Stimulated activated CD8-positive, alpha-beta memory T cell treated with anti-CD3 and anti-CD28 coated beads, Interleukin-7, amount 100 ng/mL, for 4 hours (primary cell): ENCODE results near the gene STARD3.

Experiments
- DNase-seq, 2 donors: peaks; one replicate each; pipeline ENCODE4 v3.0.0-alpha.2; 2020; ENCODE audit warnings: low read depth in 2 of 2

STARD3 gene

DNA sequence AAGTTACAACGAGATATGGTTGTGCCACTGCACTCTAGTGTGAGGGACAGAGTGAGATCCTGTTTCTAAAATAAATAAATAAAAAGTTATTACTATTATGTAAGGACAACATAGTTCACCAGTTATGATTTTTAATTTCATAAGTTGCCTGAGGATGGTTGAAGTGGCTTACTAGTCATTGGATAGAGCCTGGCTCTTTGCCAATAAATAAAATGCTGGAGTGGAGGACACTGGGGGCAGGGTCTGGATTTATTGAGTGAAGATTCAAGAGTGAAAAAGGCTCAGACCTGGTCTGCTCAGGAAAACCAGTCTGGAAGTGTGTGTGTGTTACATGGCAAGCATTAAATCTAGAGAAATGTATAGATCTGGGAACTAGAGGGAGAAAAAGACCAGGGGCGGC lies 2.1 kb downstream of the STARD3 start:
- DNase-seq: no peak

DNA sequence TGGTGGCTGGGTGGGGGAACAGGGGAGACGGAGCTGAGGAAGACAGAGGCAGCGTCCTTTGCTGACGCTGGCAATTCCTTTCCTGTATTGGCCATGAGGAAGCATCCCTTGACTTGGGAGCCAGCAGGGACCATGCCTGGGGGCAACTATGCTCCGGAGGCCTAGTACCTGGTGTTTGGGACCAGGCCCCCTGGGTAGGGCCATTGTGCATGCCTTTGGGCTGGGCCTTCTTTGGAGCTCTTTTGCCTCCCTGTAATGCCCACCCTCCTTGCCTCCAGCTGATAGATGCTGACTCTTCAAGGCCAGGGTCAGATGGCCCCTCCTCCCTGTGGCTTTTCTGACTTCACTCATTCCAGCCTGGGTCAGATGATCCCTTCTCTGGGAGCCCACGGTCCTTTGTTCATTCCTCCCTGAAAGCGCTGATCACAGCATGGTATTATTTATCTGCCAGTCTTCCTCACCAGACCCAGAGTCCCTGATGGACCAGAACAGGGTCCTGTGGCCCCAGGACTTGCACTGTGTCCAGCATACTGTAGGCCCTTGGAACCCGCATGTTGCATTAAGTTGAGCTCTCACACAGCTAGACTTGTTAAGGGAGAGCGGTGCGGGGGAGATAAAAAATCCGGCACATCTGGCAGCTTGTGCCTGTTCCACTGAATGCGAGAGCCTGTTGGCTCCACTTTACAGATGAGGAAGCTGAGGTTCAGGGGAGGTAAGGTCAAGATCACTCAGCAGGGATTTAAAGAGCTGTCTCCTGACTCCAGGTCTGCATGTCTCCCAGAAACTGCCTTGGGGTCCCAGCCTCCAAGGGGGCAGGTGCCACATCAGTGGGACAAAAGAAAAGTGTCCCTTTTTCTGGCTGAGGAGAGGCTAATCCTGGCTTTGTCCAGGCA lies 2.9 kb downstream of the STARD3 start:
- DNase-seq: no peak

DNA sequence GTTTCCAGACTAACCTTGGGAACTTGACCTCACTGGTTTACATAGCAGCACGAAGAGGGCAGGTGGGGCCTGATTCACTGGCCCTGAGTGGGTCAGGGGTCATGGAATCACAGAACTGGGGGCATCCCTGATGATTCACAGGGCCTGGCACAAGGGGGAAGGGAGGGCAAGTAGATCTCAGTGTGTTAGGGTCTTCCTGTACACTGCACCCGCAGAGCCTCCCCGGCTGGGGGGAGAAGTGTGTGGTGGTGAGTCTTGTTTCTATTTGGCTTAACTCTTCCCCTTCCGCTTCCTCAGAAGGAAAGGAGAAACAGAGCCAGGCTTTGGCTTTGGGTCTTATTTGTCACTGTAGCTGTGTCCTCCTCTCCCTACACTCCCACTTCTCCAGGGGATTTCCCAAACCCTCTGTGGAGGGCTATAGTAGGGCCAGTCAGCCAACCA lies 3.7 kb downstream of the STARD3 start:
- DNase-seq: no peak

DNA sequence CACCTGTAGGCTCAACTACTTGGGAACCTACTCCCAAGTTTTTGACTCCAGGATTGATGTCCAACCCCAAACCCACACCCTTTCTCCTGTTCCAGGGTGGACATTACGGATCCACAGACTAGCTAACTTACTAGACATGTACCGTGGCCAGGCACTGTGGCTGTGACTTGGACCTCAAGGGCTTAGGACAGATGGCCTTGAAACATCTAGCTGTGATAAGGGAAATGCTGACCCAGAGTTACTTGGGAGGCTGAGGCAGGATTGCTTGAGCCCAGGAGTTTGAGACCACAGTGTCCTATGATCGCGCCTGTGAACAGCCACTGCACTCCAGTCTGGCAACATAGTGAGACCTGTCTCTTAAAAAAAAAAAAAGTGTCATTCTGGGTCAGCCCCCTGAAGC lies 4.2 kb downstream of the STARD3 start:
- no peak for DNase-seq

DNA sequence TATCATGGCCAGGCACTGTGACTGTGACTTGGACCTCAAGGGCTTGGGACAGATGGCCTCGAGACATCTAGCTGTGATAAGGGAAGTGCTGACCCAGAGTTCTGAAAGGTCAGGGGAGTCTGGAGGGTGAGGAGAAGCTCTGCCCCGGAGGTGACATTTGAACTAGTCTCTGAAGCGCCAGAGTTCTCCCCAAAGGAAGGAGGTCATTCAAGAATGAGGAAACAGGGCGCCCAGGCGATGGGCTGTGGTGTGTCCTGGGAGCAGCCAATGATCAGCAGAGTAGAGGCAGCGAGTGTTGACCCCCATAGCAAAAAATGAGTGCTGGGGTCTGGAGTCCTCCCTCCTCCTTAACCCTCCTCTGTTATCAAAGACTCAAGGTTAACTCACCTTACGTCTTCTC lies 4.9 kb downstream of the STARD3 start:
- no peak for DNase-seq

DNA sequence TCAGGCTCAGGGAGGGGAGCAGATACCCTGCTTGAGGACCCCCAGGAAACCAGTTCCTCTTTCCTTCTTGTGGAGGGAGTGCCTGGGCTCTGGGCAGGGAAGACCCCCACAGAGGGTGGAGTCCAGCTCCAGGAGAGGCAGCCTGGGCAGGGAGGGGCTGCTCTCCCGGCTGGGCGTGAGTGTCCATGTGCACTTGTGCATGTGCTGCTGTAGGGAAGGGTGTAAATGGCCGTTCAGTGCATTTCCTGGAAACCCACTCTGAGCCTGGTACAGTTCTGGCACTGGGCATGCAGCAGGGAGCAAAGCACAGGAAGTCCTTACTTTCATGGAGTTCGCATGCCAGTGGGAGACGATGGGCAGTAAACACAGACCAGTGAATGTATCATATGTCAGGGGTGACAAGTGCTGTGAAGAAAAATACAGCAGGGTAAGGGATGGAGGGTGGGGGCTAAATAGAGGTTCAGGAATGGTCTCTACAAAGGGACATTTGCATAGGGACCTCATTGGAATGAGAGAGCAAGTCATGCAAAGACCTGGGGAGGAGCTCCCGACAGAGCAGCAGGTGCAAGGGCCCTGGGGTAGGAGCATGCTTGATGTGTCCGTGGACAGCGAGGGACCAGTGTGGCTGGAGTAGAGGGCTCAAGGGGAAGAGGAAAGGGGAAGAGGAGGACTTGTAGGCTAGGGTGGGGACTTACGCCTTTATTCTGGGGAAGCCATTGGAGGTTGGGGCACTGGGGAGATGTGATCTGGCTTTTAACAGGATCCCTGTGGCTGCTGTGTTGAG lies 5.5 kb downstream of the STARD3 start:
- DNase-seq: no peak

DNA sequence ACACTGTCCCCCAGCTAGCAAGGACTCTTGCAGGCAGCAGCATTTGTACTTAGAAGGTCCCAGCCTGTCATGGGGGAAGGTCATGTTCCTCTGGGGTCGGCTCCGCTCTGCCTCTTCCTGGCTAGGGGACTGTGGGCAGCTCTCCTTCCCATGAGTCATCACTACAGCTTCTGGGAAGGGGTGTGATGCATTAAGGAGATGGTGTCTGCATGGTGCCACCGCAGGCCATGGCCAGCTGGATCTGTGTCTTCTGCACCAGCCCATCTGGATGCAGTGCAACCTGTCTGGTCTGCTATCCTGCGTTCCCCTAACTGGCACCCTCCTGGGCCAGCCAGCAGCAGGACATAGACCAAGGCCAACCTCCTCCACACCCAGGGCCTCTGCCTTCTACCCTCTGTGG lies 6.3 kb downstream of the STARD3 start:
- no peak for DNase-seq

DNA sequence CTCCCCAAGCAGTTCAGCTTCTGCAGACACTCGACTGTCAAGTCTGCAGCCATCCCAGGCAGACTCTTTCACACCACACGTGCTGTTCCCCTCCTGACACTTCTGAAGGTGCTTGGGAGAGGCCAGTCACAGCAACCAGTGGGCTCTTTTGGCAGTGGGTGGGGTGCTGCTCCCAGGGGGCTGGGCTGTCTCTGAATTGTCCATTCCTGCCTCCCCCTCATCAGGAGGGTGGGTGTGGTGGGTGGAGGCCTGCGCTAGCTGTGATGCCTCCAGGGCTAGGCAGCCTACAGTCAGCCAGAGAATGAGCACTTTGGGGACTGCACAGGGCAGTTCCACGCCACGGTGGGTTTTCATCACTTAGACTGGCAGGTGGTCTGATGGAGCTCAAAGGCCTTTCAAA lies 10.3 kb downstream of the STARD3 start:
- no peak for DNase-seq

DNA sequence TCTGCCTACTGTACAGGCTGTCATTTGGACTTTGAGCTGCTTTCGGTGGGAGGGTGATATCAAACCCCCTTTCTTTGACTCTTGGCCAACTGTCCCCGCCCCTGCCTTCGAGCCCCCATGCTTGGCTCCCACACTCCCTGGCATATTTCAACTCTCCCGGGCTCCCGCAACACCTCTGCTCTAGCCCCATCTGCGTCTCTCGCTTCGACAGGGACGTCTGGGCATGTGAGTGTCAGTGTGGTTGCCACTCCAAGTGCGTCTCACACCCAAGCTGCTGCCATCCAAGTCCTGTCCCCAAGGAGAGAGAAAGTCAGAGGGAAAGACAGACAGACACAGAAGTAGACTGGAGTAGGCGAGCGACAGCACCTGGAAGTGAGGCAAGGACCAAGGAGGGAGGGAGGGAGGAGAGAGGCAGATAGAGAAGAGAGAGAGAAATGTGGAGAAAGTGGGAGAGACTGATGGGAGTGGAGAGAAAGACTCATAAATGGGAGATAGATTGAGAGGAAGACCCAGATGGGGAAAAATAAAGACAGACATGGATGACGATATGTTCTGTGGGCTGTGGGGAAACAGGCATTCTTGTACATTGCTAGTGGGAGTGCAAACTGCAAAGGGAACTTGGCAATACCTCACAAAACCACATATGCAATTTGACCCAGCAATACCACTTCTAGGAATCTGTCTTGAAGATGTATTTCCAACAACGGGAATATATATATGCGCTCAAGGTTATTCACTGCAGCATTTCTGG lies 11.8 kb downstream of the STARD3 start:
- DNase-seq: no peak

DNA sequence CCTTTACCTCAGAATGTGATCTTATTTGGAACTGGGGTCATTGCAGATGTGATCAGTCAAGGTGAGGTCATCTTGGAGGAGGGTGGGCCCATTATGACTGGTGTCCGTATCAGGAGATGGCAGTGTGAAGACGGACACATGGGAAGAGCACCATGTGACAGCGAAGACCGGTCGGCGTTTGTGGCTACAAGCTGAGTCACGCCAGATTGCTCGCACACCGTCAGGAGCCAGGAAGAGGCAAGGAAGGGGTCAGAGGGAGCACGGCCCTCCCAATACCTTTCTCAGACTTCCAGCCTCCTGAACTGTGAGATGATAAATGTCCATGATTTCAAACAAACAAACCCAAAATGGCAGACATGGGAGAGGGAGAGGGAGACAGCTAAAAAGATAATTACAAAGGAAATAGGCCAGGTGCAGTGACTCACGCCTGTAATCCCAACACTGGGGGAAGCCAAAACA lies 13.2 kb downstream of the STARD3 start:
- DNase-seq: no peak

DNA sequence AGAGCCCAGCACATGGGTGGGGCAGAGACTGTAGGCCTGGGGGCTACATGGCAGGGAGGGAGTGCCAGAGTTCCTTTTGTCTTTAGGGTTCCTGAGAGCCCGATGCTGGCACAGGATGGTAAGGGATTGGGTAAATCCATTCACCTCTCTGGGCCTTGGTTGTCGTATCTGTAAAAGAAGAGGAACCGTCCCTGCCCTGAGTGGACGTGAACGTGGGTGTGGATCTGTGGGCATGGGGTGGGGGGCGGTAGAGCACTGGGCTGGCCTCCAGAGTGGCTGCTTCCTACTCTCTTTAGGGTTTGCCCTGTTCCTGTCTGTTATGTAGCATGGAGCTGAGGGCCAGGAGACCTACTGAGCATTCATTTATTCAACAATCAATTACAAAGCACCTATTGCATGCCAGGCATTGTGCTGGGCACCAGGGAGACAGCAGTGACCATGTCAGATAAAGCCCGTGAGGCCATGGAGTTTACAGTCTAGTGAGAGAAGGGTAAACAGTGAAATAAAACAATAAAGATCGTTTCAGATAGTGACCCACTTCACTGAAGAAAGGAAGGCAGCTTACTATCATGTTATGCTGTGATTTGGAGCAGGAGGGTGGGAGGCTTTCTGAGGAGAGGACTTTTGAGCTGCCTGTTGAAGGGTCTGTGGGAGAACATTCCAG lies 15.1 kb downstream of the STARD3 start:
- DNase-seq: no peak

DNA sequence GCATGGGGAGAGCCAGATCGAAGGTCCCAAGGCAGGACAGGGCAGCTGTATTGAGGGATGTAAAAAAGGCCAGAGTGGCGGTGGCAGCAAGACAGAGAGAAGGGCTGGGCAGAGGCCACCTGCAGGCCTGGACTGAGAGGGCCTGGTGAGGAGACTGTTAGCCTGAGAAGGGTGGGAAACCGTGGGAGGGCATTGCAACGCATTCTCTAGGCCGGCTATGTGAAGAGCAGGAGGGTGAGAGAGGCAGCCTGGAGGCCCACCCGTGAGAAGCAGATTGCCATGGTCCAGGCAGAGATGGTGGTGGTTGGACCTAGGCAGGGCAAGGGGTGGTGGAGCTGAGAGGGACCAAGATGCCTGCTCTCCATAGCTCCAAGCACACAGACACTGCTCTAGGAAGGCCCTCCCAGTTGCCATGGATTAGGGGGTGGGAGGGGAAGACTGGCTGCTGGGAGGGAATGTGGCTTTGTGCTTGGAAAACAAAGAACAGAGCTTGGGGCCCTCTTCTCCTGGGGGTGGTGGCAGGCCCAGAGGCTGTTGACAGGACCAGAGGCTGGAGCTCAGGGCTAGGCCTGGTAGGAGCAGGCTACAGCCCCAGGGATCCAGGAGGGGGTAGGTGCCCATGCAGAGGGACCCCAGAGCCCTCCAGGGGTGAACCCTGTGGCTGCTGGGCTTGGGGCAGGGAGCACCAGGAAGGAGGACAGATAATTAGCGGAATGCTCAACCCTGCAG lies 15.8 kb downstream of the STARD3 start:
- DNase-seq: no peak

DNA sequence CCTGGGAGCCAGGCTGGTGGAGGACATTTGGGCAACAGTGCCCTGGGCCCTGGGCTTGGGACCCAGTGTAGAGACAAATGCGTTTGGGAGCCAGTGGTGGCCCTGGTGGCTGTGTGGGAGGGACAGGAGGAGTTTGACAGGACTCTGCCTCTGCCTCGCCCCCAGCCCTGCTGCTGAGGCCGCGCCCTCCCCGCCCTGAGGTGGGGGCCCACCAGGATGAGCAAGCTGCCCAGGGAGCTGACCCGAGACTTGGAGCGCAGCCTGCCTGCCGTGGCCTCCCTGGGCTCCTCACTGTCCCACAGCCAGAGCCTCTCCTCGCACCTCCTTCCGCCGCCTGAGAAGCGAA lies 16.3 kb downstream of the STARD3 start:
- no peak for DNase-seq

DNA sequence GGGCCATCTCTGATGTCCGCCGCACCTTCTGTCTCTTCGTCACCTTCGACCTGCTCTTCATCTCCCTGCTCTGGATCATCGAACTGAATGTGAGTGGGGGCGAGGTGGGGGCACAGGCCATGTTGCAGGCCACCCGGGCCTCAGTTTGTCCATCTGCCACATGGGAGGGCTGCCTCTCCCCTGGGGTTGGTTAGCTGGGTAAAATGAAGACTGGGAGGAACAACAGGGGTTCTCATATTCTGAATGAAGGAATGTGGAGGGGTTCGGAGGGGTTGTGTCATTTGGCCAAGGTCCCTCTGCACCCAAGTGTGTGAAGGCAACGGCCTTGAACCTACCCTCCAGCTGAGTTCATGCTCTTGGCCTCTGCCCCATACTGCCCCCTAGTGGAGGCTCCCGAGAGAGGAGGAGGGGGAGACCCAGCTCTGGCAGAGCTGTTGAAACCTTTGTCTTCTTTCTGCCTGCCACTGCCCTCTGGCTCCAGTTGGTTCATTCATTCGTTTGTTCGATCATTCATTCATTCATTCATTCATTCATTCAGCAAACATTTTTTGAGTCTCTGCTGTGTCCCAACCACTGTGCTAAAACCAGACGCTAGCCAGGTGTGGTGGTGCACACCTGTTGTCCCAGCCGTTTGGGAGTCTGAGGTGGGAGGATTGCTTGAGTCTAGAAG lies 16.9 kb downstream of the STARD3 start:
- peak; percentile 43 to 60 for DNase-seq

DNA sequence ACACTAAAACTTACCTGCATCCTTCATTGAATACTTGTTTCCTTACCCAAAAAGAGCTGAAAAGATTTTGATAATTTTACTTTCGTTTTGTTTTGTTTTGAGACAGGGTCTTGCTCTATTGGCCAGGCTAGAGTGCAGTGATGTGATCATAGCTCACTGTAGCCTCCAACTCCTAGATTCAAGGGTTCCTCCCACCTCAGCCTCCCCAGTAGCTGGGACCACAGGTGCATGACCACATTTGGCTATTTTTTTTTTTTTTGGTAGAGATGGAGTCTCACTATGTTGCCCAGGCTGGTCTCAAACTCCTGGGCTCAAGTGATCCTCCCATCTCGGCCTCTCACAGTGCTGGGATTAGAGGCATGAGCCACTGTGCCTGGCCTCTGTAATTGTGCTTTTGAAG lies 18.2 kb downstream of the STARD3 start:
- no peak for DNase-seq

DNA sequence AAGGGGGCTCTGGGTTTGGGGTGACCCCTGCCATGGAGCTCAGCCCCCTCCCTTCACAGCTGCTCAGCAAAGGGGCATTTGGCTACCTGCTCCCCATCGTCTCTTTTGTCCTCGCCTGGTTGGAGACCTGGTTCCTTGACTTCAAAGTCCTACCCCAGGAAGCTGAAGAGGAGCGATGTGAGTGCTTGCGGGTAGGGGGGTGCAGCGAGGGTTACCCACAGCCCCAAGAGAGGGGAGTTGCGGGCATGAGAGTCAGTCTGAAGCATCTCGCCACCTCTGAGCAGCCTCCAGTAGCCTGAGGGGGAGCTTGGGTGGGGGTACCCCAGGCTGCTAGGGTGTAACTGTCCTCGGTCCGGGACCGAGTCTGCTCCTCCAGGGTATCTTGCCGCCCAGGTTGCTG lies 21.4 kb downstream of the STARD3 start:
- DNase-seq: no peak

DNA sequence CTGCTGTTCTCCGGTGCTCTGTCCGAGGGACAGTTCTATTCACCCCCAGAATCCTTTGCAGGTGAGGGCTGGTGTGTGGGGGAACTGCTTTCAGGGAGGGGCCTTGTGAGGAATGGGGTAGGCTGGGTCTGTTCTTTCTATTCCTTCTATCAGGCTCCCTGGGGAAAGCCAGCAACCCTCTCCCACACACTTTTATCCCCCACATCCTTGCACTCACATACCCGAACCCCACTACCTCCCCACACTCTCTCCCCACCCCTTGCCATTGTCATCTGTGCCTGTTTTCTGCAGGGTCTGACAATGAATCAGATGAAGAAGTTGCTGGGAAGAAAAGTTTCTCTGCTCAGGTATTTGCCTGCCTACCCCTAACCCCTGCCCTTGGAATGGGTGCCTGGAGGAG lies 21.8 kb downstream of the STARD3 start:
- no peak for DNase-seq

DNA sequence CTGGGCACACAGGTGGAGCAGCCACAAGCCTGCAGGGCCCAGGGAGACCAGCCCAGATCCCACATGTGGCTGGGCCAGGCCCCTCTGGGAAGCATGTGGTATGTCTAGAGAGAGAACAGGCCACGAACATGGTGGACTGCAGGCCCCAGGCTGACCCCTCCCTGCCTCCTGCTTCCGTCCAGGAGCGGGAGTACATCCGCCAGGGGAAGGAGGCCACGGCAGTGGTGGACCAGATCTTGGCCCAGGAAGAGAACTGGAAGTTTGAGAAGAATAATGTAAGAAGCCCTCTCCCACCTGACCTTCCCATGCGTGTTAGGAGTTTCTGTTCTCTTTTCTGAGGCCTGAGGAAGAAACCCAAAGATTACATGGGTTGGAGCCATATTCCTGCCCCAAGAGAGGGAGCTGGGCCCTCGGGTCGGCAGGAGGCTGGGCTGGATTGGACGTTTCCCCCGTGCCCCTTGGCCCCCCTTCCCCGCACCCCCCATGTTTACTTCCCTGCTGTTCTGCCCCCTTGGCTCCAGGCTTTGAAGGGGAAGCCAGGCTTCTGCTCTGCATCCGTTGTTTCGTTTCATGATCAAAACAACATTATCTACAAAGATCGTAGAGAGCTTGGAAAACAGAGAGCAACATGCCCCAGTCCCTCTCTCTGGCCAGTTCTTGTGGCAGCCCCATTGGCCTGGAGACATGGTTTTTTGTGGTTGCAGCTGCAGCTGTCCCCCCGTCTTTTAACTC lies 22.5 kb downstream of the STARD3 start:
- no peak for DNase-seq

DNA sequence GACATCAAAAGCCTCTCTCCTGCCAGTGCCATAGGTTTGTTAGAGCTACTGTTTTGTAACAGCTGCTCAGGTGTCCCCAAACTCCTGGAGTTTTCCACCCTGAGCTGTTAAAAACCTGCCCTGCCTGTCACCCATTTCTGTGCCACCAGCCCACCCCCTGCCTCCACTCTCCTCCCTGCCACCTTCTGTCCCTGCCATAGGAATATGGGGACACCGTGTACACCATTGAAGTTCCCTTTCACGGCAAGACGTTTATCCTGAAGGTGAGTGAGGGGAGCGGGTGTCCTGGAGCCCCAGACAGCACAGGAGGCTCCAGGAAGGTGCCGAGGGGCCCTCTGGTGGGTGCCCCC lies 23.0 kb downstream of the STARD3 start:
- DNase-seq: no peak
